ENCODE data around the gene NKX3-2.

DNA sequence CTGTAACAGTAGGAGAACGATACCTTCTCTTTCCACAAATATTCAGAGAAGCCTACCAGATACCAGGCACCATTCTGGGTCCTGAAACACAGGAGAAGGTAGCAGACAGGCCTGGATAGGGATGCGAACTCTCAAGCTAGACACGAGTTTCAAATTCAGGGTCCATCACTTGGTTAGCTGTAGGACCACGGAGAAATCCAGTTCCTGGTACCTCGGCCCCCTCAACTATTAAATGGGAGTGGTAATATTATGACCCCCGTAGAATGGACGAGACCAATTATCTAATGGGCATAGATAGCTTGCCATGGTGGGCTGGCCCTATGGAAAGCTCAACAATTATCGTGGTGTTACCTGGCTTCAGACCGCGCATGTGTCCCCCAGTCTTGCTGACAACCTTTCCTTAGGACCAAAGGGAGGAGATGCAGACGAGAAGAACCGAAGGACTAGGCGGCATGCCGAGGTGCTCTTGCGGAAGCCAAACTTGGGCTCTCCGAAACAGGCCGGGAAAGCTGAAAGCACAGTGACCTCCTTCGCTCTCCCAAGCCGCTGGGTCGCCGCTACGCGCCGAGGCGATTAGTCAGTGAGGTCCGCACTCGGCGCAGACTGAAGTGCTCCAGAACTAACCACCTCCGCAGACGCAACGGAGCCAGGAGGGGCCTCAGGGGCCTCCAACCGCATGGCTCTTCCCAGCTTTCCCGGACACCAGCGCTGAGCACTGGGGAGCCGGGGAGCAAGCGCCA lies 19.6 kb downstream of the NKX3-2 start:
- TF ChIP-seq CTCF (conservative IDR thresholded peaks at IDR 0.05; ENCODE audit: low read length) (no peak), EZH2phosphoT487 (IDR thresholded peaks at IDR 0.05; ENCODE audit: borderline replicate concordance) (no peak)
